Measurements from ENCODE around the gene CASR.

CASR gene

GRCh38 chr3:122271246-122271898 lies 87.9 kb downstream of the CASR start:
- DNase-seq (ENCODE audit: low spot score) = no peak
- no peak for TF ChIP-seq CTCF (conservative IDR thresholded peaks at IDR 0.05; ENCODE audit: low read depth)
- ChIA-PET CTCF (no interaction called here), POLR2A (ENCODE audit: low non-redundant PET) (no interaction called here)
- no peak overlapping the region for H3K27ac ChIP-seq

GRCh38 chr3:122272879-122273278 lies 89.4 kb downstream of the CASR start:
- POLR2A ChIA-PET (ENCODE audit: low non-redundant PET) = no interaction called here
- no peak overlapping the region for H3K27ac ChIP-seq
- TF ChIP-seq CTCF (conservative IDR thresholded peaks at IDR 0.05; ENCODE audit: low read depth) = no peak
- no peak for DNase-seq (ENCODE audit: low spot score)
- CTCF ChIA-PET = no interaction called here

GRCh38 chr3:122273498-122273897 lies 90.0 kb downstream of the CASR start:
- no peak overlapping the region for H3K27ac ChIP-seq
- no peak for TF ChIP-seq CTCF (conservative IDR thresholded peaks at IDR 0.05; ENCODE audit: low read depth)
- DNase-seq (ENCODE audit: low spot score) = no peak
- POLR2A ChIA-PET (ENCODE audit: low non-redundant PET) = no interaction called here
- CTCF ChIA-PET = no interaction called here

- no peak overlapping the region for H3K27ac ChIP-seq
- no peak for DNase-seq (ENCODE audit: low spot score)
- ChIA-PET CTCF (no interaction called here), POLR2A (ENCODE audit: low non-redundant PET) (no interaction called here)
- no peak for TF ChIP-seq CTCF (conservative IDR thresholded peaks at IDR 0.05; ENCODE audit: low read depth)
Observed at GRCh38 chr3:122281891-122282290, 98.4 kb downstream of the CASR start.

- no peak for DNase-seq (ENCODE audit: low spot score)
- POLR2A ChIA-PET (ENCODE audit: low non-redundant PET) = no interaction called here
- no peak overlapping the region for H3K27ac ChIP-seq
- CTCF ChIA-PET = interaction anchor here (0.5 to 0.6 kb wide), 2 partner anchors 36 to 91 kb away, joined by 3 read pairs; no protein-coding TSS in a partner anchor
- TF ChIP-seq CTCF (conservative IDR thresholded peaks at IDR 0.05; ENCODE audit: low read depth) = no peak
Observed at GRCh38 chr3:122283796-122284445, 100.5 kb downstream of the CASR start.

- no peak for TF ChIP-seq CTCF (conservative IDR thresholded peaks at IDR 0.05; ENCODE audit: low read depth)
- no peak for DNase-seq (ENCODE audit: low spot score)
- POLR2A ChIA-PET (ENCODE audit: low non-redundant PET) = no interaction called here
- no peak overlapping the region for H3K27ac ChIP-seq
- CTCF ChIA-PET = no interaction called here
Observed at GRCh38 chr3:122284486-122284885, 101.0 kb downstream of the CASR start.
